ENCODE results near the gene TRMT5.
A peak's percentile ranks its signal among the peaks of the same experiment; 100 is the strongest.

Gene TRMT5
- 6.5 to 11.0 (median 7.9) reads per million in 4 experiments for total RNA-seq

DNA sequence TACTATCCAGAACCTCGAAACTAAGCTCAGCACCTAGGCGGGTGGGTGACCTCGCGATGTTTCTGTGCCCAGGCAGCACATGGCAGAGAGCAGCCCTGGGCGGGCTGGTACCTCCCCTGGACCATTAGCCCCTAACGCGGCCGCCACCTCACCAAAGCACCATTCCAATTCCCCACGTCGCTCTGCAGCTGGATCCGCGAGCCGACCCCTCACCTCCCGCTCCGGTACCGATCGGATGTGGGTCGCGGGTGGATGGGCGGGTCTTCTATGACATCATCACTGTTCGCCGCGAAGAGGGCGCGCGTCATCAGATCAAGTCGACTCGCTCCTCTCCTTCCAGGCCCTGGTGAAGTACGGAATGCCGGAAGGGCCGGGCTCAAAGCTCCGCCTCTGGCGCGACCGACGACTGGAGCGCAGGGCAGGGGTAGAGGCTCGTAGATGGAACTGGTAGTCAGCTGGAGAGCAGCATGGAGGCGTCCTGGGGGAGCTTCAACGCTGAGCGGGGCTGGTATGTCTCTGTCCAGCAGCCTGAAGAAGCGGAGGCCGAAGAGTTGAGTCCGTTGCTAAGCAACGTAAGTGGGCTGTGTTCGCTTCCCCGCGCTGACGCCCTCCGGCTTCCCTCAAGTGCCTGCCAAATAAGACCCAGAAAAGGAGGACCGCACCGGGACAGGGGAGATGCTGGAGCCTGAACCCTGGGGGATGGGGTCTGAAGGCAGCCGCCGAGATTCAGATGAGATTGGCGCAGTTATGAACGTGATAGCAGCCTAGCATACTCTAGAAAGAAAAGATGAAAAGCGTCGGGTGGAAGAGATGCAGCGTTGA, at the start of gene TRMT5, which contains the start of gene SLC38A6:
Gene TRMT5, minus strand, starts transcription at position 269 of the 822 bp plus-strand sequence. Its CDS starts 106 bp downstream, at position 163.
Gene SLC38A6, plus strand, starts transcription at position 435 of the 822 bp plus-strand sequence. Its CDS starts 33 bp downstream, at position 468.
- peak; percentile 84 for DNase-seq

- DNase-seq, result no peak
Observed at GRCh38 chr14:61026526-61026925, 45.6 kb upstream of the TRMT5 start.

GRCh38 chr14:61025251-61026223, 44.7 kb upstream of the TRMT5 start:
- peak; percentile 5 for DNase-seq

DNA sequence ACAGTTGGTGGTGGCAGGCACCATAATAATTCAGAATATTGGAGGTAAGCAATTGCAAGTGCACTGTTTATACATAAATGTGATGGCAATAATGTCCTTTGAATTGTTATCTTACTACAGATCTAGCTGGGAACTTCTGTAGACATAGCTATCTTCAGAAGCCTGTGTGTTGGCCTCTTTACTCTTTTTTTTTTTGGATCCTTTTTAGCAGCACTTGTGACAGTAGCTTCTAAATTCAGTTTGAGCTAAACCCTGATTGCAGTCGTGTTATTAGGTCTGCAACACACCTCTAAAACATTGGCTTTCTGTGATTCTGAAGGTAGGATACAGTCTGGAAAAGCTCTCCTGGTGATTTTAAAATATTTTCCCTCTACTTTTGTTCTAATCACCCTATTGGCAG, 38.7 kb upstream of the TRMT5 start:
- no peak for DNase-seq

GRCh38 chr14:61003571-61003970, 22.7 kb upstream of the TRMT5 start:
- DNase-seq, result no peak

- DNase-seq, result no peak
Observed at GRCh38 chr14:60999536-60999935, 18.7 kb upstream of the TRMT5 start.

GRCh38 chr14:60998617-60999016, 17.7 kb upstream of the TRMT5 start:
- DNase-seq, result no peak

- no peak for DNase-seq
Observed at GRCh38 chr14:60989599-60989998, 8.7 kb upstream of the TRMT5 start.

GRCh38 chr14:60986500-60986899, 5.6 kb upstream of the TRMT5 start:
- DNase-seq, result no peak

- DNase-seq, result no peak
Observed at GRCh38 chr14:60984196-60984595, 3.3 kb upstream of the TRMT5 start.

DNA sequence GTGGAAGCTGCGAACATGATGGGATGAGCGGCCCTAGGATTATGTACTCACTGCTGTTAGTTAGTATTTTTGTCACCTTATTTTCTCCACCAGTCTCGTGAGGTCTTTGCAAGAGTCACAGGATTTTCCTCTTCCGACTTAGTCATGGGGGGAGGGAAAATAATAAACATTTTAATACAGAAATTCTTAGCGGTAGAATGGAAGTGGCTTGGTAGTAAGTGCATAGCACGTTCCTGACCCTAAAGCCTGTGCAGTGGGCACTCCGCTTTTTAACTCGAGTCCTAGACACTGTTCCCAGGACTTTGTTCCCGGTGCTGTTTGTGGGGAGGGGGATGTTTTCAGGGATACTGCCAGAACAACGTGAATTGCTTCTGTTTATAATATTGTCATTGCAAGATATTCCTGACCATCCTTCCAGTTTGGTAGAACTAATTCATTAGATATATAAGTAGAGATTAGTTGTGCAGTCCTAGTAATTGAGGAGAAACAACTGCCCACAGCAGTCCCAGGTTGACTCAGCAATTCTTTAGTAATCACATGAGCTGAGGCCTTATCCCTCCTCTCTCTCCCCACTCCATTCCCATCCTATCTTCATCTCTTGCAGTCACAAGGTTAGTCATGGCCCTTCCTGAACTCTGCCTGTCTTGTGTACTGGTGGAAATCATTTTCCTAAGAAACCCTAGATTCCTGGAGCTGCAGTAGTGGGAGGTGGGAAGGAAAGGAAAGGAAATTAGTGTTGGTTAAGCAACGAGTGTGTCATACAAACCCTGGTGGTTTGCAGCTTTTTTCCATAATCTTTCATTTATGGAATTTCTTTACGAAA, 965 bp upstream of the TRMT5 start:
- no peak for DNase-seq

DNA sequence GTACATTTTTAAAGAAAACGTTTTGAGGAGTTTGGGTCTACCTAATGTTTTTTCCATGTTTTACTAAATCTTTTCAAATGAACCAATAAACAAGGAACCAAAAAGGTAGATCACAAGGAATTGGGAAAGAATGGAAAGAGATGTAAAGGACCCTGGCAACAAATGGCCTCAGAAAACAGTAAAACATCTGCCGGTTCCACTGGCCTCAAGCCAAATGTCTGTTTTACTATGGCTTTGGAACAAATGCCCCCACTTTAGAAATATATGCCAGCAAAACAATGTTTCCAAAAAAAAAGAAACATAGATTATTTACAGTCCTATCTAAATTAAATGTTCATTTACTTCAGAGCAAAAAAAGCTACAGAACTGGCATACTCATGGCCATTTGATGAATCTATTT, 3.0 kb downstream of the TRMT5 start:
- DNase-seq, result no peak

DNA sequence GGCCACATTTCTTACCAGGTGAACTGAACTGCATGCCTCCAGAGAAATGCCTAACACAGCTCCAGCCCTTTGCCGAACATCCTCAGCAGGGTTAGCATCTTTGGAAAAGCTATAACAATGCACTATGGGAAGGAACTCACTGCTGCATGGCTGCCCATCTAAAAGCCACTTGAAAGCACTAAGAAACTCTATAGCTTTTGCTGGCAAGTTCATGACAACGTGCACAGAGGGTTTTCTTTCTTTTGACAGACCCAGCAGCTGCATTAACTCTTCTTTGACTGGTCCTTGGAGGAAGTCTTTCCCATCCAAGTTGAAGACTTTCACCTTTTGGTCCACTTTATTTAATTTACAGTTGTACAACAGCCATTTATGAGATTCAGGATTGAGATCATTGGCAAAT, 5.3 kb downstream of the TRMT5 start:
- DNase-seq, result no peak

- no peak for DNase-seq
Observed at GRCh38 chr14:60974090-60974651, 6.7 kb downstream of the TRMT5 start.

- DNase-seq, result no peak
Observed at GRCh38 chr14:60973070-60973469, 7.8 kb downstream of the TRMT5 start.

- DNase-seq, result no peak
Observed at GRCh38 chr14:60972295-60972694, 8.6 kb downstream of the TRMT5 start.

- no peak for DNase-seq
Observed at GRCh38 chr14:60971271-60971670, 9.6 kb downstream of the TRMT5 start.

GRCh38 chr14:60970146-60970545, 10.7 kb downstream of the TRMT5 start:
- DNase-seq, result no peak

DNA sequence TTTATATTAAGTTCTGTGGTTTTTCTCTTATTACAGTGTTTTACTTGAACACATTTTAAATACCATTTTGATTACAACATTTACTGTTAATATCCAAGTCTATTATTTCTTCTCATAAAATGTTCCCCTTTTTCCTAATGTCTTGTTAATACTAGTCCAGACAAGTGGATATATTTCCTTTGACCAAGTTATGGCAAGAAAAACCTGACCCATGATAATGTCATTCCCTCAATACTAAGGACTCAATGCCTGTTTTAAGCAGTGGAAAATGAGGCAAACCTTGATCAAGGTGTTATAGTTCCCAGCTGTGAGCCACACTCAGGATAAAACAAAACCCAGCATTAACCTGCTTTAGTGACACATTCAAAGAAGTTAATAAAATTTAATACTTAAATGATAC, 12.2 kb downstream of the TRMT5 start:
- no peak for DNase-seq

DNA sequence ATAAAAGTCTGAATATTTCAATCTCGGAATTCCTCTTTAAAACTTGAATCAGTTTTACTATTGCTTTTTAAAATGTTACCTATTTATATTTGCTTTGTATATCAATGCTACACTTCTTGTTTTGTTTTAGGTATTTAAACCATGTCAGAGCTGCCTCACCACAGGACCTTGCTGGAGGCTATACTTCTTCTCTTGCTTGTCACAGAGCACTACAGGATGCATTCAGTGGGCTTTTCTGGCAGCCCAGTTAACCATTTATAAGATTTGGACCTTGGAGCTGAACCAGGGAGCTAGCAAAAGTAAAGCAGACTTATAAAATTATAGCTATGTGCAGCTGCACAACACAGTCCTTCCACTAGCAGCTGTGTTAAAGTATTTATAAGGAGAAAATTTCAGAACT, 12.8 kb downstream of the TRMT5 start:
- DNase-seq, result no peak

- no peak for DNase-seq
Observed at GRCh38 chr14:60965402-60965801, 15.5 kb downstream of the TRMT5 start.

- DNase-seq, result no peak
Observed at GRCh38 chr14:60964904-60965303, 16.0 kb downstream of the TRMT5 start.
